ENCODE measurements around the gene PPP2R3A.
"Not testable (repeated sequence)": the region's sequence is repeated elsewhere in the genome, so short reads cannot be mapped to it uniquely, and the experiment has no call there.

Gene PPP2R3A

GRCh38 chr3:136134091-136134490, 168.6 kb downstream of the PPP2R3A start:
- DNase-seq (ENCODE audit: low read depth): no peak
- no peak for TF ChIP-seq CTCF (conservative IDR thresholded peaks at IDR 0.05; ENCODE audit: control insufficient read depth, insufficient read depth, low read depth, low read length)
- no peak overlapping the region for H3K4me3 ChIP-seq (ENCODE audit: control insufficient read depth, low read depth, low read length)

- no peak for DNase-seq (ENCODE audit: low read depth)
- TF ChIP-seq CTCF (conservative IDR thresholded peaks at IDR 0.05; ENCODE audit: control insufficient read depth, insufficient read depth, low read depth, low read length): no peak
- H3K4me3 ChIP-seq (ENCODE audit: control insufficient read depth, low read depth, low read length): no peak overlapping the region
Measured at GRCh38 chr3:136135039-136135802, 169.7 kb downstream of the PPP2R3A start.

- no peak overlapping the region for H3K4me3 ChIP-seq (ENCODE audit: control insufficient read depth, low read depth, low read length)
- no peak for TF ChIP-seq CTCF (conservative IDR thresholded peaks at IDR 0.05; ENCODE audit: control insufficient read depth, insufficient read depth, low read depth, low read length)
- no peak for DNase-seq (ENCODE audit: low read depth)
Measured at GRCh38 chr3:136136454-136136853, 170.9 kb downstream of the PPP2R3A start.

- H3K4me3 ChIP-seq (ENCODE audit: control insufficient read depth, low read depth, low read length): no peak overlapping the region
- TF ChIP-seq CTCF (conservative IDR thresholded peaks at IDR 0.05; ENCODE audit: control insufficient read depth, insufficient read depth, low read depth, low read length): no peak
- DNase-seq (ENCODE audit: low read depth): peak; percentile 16
Measured at GRCh38 chr3:136141291-136141785, 175.8 kb downstream of the PPP2R3A start.

GRCh38 chr3:136141891-136142290, 176.4 kb downstream of the PPP2R3A start:
- DNase-seq (ENCODE audit: low read depth): peak; percentile 46
- no peak for TF ChIP-seq CTCF (conservative IDR thresholded peaks at IDR 0.05; ENCODE audit: control insufficient read depth, insufficient read depth, low read depth, low read length)
- no peak overlapping the region for H3K4me3 ChIP-seq (ENCODE audit: control insufficient read depth, low read depth, low read length)

- TF ChIP-seq CTCF (conservative IDR thresholded peaks at IDR 0.05; ENCODE audit: control insufficient read depth, insufficient read depth, low read depth, low read length): no peak
- no peak overlapping the region for H3K4me3 ChIP-seq (ENCODE audit: control insufficient read depth, low read depth, low read length)
- DNase-seq (ENCODE audit: low read depth): peak; percentile 83
Measured at GRCh38 chr3:136142592-136142991, 177.1 kb downstream of the PPP2R3A start.

GRCh38 chr3:136144397-136144796, 178.9 kb downstream of the PPP2R3A start:
- not testable (repeated sequence) for DNase-seq (ENCODE audit: low read depth); H3K4me3 ChIP-seq (ENCODE audit: control insufficient read depth, low read depth, low read length)
